ENCODE data around the gene ZDHHC9. TPM values are rescaled to one million over a fixed set of nuclear protein-coding genes. Genes with fewer than 3 reads are reported as not detected.

The ZDHHC9 gene
- total and polyA plus RNA-seq, 8 donors: 4.1 to 23.9 (median 16.9) TPM

- H3K27ac ChIP-seq: no peak overlapping the region
- H3K4me3 ChIP-seq: no peak overlapping the region
- H3K4me1 ChIP-seq: no peaks in the 10 kb centered on the region
- H3K27me3 ChIP-seq: no peaks in the 10 kb centered on the region
- ATAC-seq: no peak
- no peak for DNase-seq
- FAIRE-seq: no peak
- TF ChIP-seq CTCF (IDR thresholded peaks at IDR 0.05): no peak
- no peaks in the 10 kb centered on the region for H3K9me3 ChIP-seq
- no peaks in the 10 kb centered on the region for H3K36me3 ChIP-seq
- WGBS, 2 donors: 67 to 75% methylated on average over 11 of the region's 11 CpGs
- intact Hi-C loops (cut with DNase I): no loop called here
Observed at GRCh38 chrX:129791961-129792570, 51.6 kb downstream of the ZDHHC9 start.

- no peaks in the 10 kb centered on the region for H3K27me3 ChIP-seq
- no peak for TF ChIP-seq CTCF (IDR thresholded peaks at IDR 0.05)
- DNase-seq: no peak
- H3K27ac ChIP-seq: no peak overlapping the region
- H3K4me1 ChIP-seq: no peaks in the 10 kb centered on the region
- FAIRE-seq: no peak
- intact Hi-C loops (cut with DNase I): no loop called here
- no peaks in the 10 kb centered on the region for H3K9me3 ChIP-seq
- H3K36me3 ChIP-seq: no peaks in the 10 kb centered on the region
- 77 to 80% methylated on average over 8 of the region's 8 CpGs for WGBS, 2 donors
- no peak for ATAC-seq
- no peak overlapping the region for H3K4me3 ChIP-seq
Observed at GRCh38 chrX:129791336-129791735, 52.4 kb downstream of the ZDHHC9 start.

GRCh38 chrX:129790808-129791207, 52.9 kb downstream of the ZDHHC9 start:
- ATAC-seq (no peak), FAIRE-seq (no peak), DNase-seq (no peak)
- no peaks in the 10 kb centered on the region for H3K4me1 ChIP-seq
- no peak for TF ChIP-seq CTCF (IDR thresholded peaks at IDR 0.05)
- 82 to 83% methylated on average over 9 of the region's 9 CpGs for WGBS, 2 donors
- no peak overlapping the region for H3K4me3 ChIP-seq
- H3K27ac ChIP-seq: no peak overlapping the region
- H3K27me3 ChIP-seq: no peaks in the 10 kb centered on the region
- intact Hi-C loops (cut with DNase I): no loop called here
- no peaks in the 10 kb centered on the region for H3K9me3 ChIP-seq
- H3K36me3 ChIP-seq: no peaks in the 10 kb centered on the region

GRCh38 chrX:129790146-129790545, 53.5 kb downstream of the ZDHHC9 start:
- FAIRE-seq (no peak), ATAC-seq (no peak), DNase-seq (no peak)
- 68 to 73% methylated on average over 3 of the region's 3 CpGs for WGBS, 2 donors
- no peak for TF ChIP-seq CTCF (IDR thresholded peaks at IDR 0.05)
- H3K9me3 ChIP-seq: no peaks in the 10 kb centered on the region
- H3K36me3 ChIP-seq: no peaks in the 10 kb centered on the region
- H3K27me3 ChIP-seq: no peaks in the 10 kb centered on the region
- no peak overlapping the region for H3K27ac ChIP-seq
- H3K4me1 ChIP-seq: no peaks in the 10 kb centered on the region
- intact Hi-C loops (cut with DNase I): no loop called here
- no peak overlapping the region for H3K4me3 ChIP-seq

- intact Hi-C loops (cut with DNase I): no loop called here
- no peaks in the 10 kb centered on the region for H3K36me3 ChIP-seq
- 68 to 77% methylated on average over 6 of the region's 6 CpGs for WGBS, 2 donors
- H3K4me1 ChIP-seq: no peaks in the 10 kb centered on the region
- H3K27ac ChIP-seq: no peak overlapping the region
- H3K27me3 ChIP-seq: no peaks in the 10 kb centered on the region
- ATAC-seq (no peak), DNase-seq (no peak), FAIRE-seq (no peak)
- no peak overlapping the region for H3K4me3 ChIP-seq
- no peaks in the 10 kb centered on the region for H3K9me3 ChIP-seq
- no peak for TF ChIP-seq CTCF (IDR thresholded peaks at IDR 0.05)
Observed at GRCh38 chrX:129788527-129788926, 55.2 kb downstream of the ZDHHC9 start.
